ENCODE results near the gene ADIPOR2. TPM values are rescaled to one million over a fixed set of nuclear protein-coding genes. Genes with fewer than 3 reads are reported as not detected.

ADIPOR2 gene
- total RNA-seq, 2 experiments from 2014 or later = 24.7 to 51.1 TPM

DNA sequence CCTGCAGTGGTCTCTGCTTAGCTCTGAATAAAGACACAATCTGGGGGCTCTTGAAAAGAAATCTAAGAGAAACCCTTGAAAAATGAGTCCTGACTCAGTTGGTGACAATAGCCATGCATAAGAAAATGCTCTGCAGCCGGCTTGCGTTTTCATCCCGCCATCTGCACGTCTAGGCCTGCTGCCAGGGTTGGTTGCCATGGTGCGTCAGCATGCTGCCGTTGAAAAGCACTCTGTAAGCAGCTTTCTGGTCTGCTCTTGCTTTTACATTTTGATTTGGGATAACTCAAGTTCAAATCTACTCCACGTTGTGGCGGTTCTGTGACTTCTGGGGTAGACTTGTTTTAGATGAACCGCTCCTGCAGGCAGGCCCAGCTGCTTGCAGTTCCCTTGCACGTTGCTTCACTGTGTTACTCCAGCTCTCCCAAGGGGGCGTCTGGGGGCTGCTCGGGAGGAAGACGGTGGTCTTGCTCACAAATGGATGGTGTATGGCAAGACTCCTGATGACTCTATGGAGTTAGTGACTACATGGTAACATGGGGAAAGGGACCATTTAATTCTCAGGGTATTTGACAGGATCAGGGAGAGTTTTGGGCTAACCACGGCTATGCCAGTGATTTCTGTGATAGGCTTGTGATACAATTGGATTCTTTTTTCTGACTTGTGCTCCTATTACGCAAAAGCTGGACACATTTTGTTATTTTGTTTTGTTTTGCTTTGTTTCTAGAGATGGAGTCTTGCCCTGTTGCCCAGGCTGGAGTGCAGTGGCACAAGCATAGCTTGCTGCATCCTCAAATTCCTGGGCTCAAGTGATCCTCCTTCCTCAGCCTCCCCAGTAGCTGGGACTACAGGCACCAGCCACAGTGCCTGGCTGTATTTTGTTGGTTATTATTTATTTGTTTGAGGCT, 46.1 kb upstream of the ADIPOR2 start:
- H3K9me2 ChIP-seq (ENCODE audit: insufficient read depth, low read length) = no peaks in the 10 kb centered on the region
- H4K20me1 ChIP-seq (ENCODE audit: insufficient read depth, low read length) = no peaks in the 10 kb centered on the region
- no peaks in the 10 kb centered on the region for H3K36me3 ChIP-seq (ENCODE audit: insufficient read depth, low read length)
- CTCF ChIA-PET (ENCODE audit: unreplicated experiment) = no interaction called here
- no peak overlapping the region for H3K4me2 ChIP-seq (ENCODE audit: low read length)
- POLR2A ChIA-PET = no interaction called here
- H3K4me3 ChIP-seq (ENCODE audit: low read depth, low read length, poor library complexity, severe bottlenecking) = no peak overlapping the region
- H3K4me1 ChIP-seq (ENCODE audit: insufficient read depth, low read length, poor library complexity, severe bottlenecking) = no peaks in the 10 kb centered on the region
- intact Hi-C loops (cut with micrococcal nuclease; ENCODE audit: unreplicated experiment) = no loop called here
- TF ChIP-seq, protein P1, sequence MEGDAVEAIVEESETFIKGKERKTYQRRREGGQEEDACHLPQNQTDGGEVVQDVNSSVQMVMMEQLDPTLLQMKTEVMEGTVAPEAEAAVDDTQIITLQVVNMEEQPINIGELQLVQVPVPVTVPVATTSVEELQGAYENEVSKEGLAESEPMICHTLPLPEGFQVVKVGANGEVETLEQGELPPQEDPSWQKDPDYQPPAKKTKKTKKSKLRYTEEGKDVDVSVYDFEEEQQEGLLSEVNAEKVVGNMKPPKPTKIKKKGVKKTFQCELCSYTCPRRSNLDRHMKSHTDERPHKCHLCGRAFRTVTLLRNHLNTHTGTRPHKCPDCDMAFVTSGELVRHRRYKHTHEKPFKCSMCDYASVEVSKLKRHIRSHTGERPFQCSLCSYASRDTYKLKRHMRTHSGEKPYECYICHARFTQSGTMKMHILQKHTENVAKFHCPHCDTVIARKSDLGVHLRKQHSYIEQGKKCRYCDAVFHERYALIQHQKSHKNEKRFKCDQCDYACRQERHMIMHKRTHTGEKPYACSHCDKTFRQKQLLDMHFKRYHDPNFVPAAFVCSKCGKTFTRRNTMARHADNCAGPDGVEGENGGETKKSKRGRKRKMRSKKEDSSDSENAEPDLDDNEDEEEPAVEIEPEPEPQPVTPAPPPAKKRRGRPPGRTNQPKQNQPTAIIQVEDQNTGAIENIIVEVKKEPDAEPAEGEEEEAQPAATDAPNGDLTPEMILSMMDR (conservative IDR thresholded peaks at IDR 0.05; ENCODE audit: low read length) = no peak
- no peak for TF ChIP-seq EZH2phosphoT487 (IDR thresholded peaks at IDR 0.05; ENCODE audit: borderline replicate concordance, low read depth, low read length)
- H3K27ac ChIP-seq (ENCODE audit: low read depth, low read length, poor library complexity, severe bottlenecking) = no peak overlapping the region
- no peaks in the 10 kb centered on the region for H3K9me3 ChIP-seq (ENCODE audit: low read length)
- DNase-seq (ENCODE audit: low spot score) = no peak
- H2AFZ ChIP-seq (ENCODE audit: low read length) = no peak overlapping the region
- no peaks in the 10 kb centered on the region for H3K79me2 ChIP-seq (ENCODE audit: insufficient read depth, low read depth, low read length)
- no TSS peak for BruUV-seq (replicated peaks)

DNA sequence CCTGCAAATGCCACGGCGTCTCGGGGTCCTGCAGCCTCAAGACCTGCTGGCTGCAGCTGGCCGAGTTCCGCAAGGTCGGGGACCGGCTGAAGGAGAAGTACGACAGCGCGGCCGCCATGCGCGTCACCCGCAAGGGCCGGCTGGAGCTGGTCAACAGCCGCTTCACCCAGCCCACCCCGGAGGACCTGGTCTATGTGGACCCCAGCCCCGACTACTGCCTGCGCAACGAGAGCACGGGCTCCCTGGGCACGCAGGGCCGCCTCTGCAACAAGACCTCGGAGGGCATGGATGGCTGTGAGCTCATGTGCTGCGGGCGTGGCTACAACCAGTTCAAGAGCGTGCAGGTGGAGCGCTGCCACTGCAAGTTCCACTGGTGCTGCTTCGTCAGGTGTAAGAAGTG, 45.1 kb upstream of the ADIPOR2 start:
- H3K4me1 ChIP-seq (ENCODE audit: insufficient read depth, low read length, poor library complexity, severe bottlenecking) = no peaks in the 10 kb centered on the region
- no peak overlapping the region for H2AFZ ChIP-seq (ENCODE audit: low read length)
- intact Hi-C loops (cut with micrococcal nuclease; ENCODE audit: unreplicated experiment) = no loop called here
- no peaks in the 10 kb centered on the region for H4K20me1 ChIP-seq (ENCODE audit: insufficient read depth, low read length)
- H3K4me3 ChIP-seq (ENCODE audit: low read depth, low read length, poor library complexity, severe bottlenecking) = no peak overlapping the region
- no TSS peak for BruUV-seq (replicated peaks)
- H3K36me3 ChIP-seq (ENCODE audit: insufficient read depth, low read length) = no peaks in the 10 kb centered on the region
- POLR2A ChIA-PET = interaction anchor here (1.0 kb wide), 1 partner anchor 42 kb away, joined by 3 read pairs; no protein-coding TSS in a partner anchor
- CTCF ChIA-PET (ENCODE audit: unreplicated experiment) = no interaction called here
- no peaks in the 10 kb centered on the region for H3K9me3 ChIP-seq (ENCODE audit: low read length)
- no peak overlapping the region for H3K27ac ChIP-seq (ENCODE audit: low read depth, low read length, poor library complexity, severe bottlenecking)
- H3K79me2 ChIP-seq (ENCODE audit: insufficient read depth, low read depth, low read length) = no peaks in the 10 kb centered on the region
- no peak for DNase-seq (ENCODE audit: low spot score)
- H3K9me2 ChIP-seq (ENCODE audit: insufficient read depth, low read length) = no peaks in the 10 kb centered on the region
- no peak overlapping the region for H3K4me2 ChIP-seq (ENCODE audit: low read length)
- TF ChIP-seq, protein P1 (conservative IDR thresholded peaks at IDR 0.05; ENCODE audit: low read length) = no peak
- no peak for TF ChIP-seq EZH2phosphoT487 (IDR thresholded peaks at IDR 0.05; ENCODE audit: borderline replicate concordance, low read depth, low read length)
